GM06990 (cell line): ENCODE data around the gene RNF167.
A peak's percentile ranks its signal among the peaks of the same experiment; 100 is the strongest.
"Not testable (repeated sequence)": the region's sequence is repeated elsewhere in the genome, so short reads cannot be mapped to it uniquely, and the experiment has no call there.

Source experiments
- DNase-seq: peaks from one replicate; pipeline ENCODE4 v3.0.0-alpha.2; 2011; ENCODE audit not compliant: insufficient read length; ENCODE audit errors: extremely low read depth
- H3K27me3 ChIP-seq: replicated peaks from 2 replicates; pipeline ENCODE4 v1.6.0; 2011; ENCODE audit warnings: low read length; ENCODE audit not compliant: control insufficient read depth, insufficient read depth
- H3K36me3 ChIP-seq: 2 replicates; pipeline ENCODE4 v1.5.1; 2011; ENCODE audit warnings: low read length; ENCODE audit not compliant: control insufficient read depth, insufficient read depth
- H3K4me3 ChIP-seq: replicated peaks from 2 replicates; pipeline ENCODE4 v1.5.1; 2011; ENCODE audit warnings: low read depth, mild to moderate bottlenecking, control low read depth, low read length
- TF ChIP-seq, protein P1 (sequence below): IDR thresholded peaks from 2 replicates; pipeline ENCODE4 v1.5.1; 2011; ENCODE audit warnings: low read length, control low read depth, mild to moderate bottlenecking, inconsistent platforms; ENCODE audit not compliant: insufficient read depth, poor library complexity, severe bottlenecking

Gene RNF167

DNA sequence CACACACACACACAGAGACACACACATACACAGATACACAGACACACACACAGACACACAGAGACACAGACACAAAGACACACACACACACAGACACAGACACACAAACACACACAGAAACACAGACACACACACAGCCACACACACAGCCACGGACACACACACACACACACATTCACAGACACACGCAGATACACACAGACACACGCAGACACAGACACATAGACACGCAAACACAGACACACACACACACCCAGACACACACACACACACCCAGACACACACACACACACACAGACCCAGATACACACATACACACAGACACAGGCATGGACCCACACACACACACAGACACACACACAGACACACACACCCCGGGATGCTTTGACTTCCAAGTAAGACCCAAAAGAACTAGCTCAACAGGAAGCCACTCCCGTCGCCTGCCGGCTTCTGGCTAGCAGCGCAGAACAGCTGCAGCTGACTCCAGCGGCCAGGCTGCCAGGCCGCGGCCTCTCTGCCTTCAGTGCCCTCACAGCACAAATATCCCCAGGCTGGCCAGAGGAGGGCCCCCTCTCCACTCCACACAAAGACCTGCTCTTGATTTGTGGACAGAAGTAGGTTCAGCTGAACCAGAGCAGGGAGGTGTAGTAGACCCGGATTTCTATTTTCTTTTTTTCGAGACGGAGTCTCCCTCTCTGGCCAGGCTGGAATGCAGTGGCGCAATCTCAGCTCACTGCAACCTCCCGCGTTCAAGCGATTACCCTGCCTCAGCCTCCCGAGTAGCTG, 31.2 kb upstream of the RNF167 start:
- TF ChIP-seq, protein P1, sequence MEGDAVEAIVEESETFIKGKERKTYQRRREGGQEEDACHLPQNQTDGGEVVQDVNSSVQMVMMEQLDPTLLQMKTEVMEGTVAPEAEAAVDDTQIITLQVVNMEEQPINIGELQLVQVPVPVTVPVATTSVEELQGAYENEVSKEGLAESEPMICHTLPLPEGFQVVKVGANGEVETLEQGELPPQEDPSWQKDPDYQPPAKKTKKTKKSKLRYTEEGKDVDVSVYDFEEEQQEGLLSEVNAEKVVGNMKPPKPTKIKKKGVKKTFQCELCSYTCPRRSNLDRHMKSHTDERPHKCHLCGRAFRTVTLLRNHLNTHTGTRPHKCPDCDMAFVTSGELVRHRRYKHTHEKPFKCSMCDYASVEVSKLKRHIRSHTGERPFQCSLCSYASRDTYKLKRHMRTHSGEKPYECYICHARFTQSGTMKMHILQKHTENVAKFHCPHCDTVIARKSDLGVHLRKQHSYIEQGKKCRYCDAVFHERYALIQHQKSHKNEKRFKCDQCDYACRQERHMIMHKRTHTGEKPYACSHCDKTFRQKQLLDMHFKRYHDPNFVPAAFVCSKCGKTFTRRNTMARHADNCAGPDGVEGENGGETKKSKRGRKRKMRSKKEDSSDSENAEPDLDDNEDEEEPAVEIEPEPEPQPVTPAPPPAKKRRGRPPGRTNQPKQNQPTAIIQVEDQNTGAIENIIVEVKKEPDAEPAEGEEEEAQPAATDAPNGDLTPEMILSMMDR: peak; percentile 80
- peak; percentile 79 for DNase-seq
- no peaks in the 10 kb centered on the region for H3K27me3 ChIP-seq
- H3K4me3 ChIP-seq: no peak overlapping the region
- H3K36me3 ChIP-seq: no peaks in the 10 kb centered on the region

DNA sequence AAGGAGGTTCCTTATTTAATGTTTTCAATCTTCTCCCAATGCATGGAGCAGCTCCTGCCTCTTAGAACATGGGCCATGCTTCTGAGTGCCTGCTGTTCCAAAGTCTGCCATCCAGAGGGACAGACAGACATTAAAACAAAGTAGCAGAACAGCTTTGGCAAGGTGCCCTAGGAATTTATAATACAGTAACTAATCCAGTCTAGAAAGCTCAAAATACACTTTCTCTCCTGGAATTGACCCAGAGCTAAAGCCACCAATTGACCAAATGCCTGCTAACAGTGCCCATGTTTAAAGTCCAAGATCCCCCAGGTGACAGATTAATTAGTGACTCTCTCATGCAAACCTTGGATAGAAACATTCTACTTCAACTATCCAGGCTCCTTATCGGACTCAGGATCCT, 26.1 kb upstream of the RNF167 start:
- TF ChIP-seq, protein P1: no peak

DNA sequence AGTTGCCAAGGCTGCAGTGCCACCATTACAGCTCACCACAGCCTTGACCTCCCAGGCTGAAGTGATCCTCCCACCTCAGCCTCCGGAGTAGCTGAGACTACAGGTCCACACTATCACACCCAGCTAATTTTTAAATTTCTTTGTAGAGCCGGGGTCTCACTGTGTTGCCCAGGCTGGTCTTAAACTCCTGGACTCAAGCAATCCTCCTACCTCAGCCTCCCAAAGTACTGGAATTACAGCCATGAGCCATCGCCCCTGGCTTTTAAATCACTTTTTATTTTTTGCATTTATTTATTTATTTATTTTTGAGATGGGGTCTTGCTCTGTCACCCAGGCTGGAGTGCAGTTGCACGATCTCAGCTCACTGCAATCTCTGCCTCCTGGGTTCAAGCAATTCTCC, 25.5 kb upstream of the RNF167 start:
- not testable (repeated sequence) for H3K4me3 ChIP-seq, H3K36me3 ChIP-seq, H3K27me3 ChIP-seq, DNase-seq

More for the DNA sequence above, 26.1 kb upstream of the RNF167 start:
- Histone ChIP-seq H3K36me3 (no peaks in the 10 kb centered on the region), H3K27me3 (no peaks in the 10 kb centered on the region), H3K4me3 (no peak overlapping the region)
- no peak for DNase-seq

DNA sequence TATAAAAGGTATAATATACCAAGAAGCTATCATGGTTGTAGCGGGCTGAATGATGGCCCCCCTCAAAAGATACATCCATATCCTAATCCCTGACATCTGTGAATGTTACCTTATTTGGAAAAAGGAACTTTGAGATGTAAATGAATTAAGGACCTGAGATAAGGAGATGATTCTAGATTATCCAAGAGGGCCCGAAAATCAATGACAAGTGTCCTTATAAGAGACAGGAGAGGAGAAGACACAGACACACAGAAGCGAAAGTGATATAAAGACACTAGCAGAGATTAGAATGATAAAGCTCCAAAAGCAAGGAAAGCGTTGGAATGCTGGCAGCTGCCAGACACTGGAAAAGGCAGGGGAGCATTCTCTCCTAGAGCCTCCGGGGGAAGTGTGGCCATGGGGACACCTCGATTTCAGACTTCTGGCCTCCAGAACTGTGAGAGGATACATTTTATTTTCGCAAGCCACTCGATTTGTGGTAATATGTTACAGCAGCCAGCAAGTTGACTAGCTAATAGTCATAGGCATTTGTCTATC, 20.5 kb upstream of the RNF167 start:
- TF ChIP-seq, protein P1: no peak
- Histone ChIP-seq H3K4me3 (no peak overlapping the region), H3K36me3 (no peaks in the 10 kb centered on the region), H3K27me3 (no peaks in the 10 kb centered on the region)
- DNase-seq: no peak

DNA sequence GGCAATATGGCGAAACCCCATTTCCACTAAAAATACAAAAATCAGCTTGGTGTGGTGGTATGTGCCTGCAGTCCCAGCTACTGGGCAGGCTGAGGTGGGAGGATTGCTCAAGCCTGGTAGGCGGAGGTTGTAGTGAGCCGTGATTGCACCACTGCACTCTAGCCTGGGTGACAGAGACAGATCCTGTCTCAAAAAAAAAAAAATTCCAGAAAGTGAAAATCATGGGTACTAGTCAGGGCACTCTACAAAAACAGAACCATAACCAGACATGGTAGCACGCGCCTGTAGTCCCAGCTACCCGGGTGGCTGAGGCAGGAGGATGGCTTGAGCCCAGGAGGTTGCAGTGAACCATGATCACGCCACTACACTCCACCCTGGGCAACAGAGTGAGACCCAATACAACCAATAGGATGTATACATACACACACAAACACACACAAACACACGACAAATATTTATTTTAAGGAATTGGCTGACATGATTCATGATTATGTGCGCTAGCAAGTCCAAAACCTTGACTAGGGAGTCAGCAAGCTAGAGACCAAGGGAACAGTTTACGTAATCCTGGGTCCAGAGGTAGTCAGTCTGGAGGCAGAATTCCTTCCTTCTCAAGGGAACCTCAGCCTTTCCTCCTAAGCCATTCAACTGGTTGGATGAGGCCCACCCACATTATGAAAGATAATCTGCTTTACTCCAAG, 19.6 kb upstream of the RNF167 start:
- no peak overlapping the region for H3K4me3 ChIP-seq
- TF ChIP-seq, protein P1: no peak
- DNase-seq: no peak
- H3K27me3 ChIP-seq: no peaks in the 10 kb centered on the region
- H3K36me3 ChIP-seq: no peaks in the 10 kb centered on the region

DNA sequence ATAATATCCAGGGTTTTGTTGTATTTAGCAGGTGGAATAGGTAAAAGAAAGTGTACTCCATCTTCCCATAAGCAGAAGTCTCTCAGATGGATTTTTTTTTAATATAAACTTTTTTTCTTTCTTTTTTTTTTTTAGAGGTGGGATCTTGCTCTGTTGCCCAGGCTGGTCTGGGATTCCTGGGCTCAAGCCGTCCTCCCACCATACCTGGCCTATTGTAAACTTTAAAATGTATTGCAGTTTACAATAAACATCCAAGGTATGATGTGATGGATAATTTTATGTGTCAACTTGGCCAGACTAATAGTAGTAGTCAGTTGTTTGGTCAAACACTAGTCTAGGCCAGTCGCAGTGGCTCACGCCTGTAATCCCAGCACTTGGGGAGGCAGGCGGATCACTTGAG, 18.7 kb upstream of the RNF167 start:
- Histone ChIP-seq H3K4me3 (no peak overlapping the region), H3K27me3 (no peaks in the 10 kb centered on the region), H3K36me3 (no peaks in the 10 kb centered on the region)
- DNase-seq: no peak
- TF ChIP-seq, protein P1: no peak

DNA sequence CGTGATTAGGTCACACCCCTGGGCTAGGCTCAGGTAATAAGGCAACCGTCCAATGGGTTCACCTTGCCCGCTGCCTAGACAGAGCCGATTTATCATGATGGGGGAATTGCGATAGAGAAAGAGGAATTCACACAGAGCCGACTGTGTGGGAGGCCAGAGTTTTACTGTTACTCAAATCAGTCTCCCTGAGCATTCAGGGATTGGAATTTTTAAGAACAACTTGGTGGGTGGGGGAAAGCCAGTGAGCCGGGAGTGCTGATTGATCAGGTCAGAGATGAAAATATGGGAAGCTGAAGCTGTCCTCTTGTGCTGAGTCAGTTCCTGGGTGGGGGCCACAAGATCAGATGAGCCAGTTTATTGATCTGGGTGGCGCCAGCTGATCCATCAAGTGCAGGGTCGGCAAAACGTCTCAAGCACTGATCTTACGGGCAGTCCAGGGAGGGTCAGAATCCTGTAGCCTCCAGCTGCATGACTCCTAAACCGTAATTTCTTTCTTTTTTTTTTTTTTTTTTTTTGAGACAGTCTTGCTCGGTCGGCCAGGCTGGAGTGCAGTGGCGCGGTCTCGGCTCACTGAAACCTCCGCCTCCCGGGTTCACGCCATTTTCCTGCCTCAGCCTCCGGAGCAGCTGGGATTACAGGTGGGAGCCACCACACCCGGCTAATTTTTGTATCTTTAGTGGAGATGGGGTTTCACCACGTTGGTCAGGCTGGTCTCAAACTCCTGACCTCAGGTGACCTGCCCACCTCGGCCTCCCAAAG, 13.3 kb upstream of the RNF167 start:
- not testable (repeated sequence) for H3K27me3 ChIP-seq, H3K4me3 ChIP-seq, DNase-seq, H3K36me3 ChIP-seq
